Transverse colon (tissue), 4 donors: ENCODE measurements around the gene GZMA. TPM values are rescaled to one million over a fixed set of nuclear protein-coding genes. Genes with fewer than 3 reads are reported as not detected.

ENCODE experiments used
- DNase-seq: peaks from one replicate; pipeline ENCODE4 v3.0.0-alpha.2; 2019
- H3K27ac ChIP-seq, 4 donors: fragments of 200-600 bp; sonication (generic); 2 replicates each; pipeline ENCODE4 v1.5.1; 2016 to 2018; ENCODE audit warnings: inconsistent platforms in 4 of 4
- H3K27me3 ChIP-seq: fragments of 200-600 bp; sonication (generic); 2 replicates; pipeline ENCODE4 v1.5.1; 2017; ENCODE audit warnings: inconsistent platforms
- H3K36me3 ChIP-seq, 4 donors: fragments of 200-600 bp; sonication (generic); 2 replicates each; pipeline ENCODE4 v1.5.1; 2017 to 2019; ENCODE audit warnings: inconsistent platforms in 4 of 4
- H3K4me1 ChIP-seq, 4 donors: fragments of 200-600 bp; sonication (generic); 2 replicates each; pipeline ENCODE4 v1.5.1; 2017 to 2020; ENCODE audit warnings: inconsistent platforms in 4 of 4
- H3K4me3 ChIP-seq, 4 donors: fragments of 200-600 bp; sonication (generic); 1 replicate in 1 of 4; 2 replicates in 3 of 4; pipeline versions ENCODE4 v1.5.1 to v1.6.1; 2017 to 2019; ENCODE audit warnings: inconsistent platforms in 4 of 4
- H3K9me3 ChIP-seq, 2 donors: fragments of 200-600 bp; sonication (generic); 2 replicates each; pipeline ENCODE4 v1.5.1; 2017 to 2019; ENCODE audit warnings: inconsistent platforms in 2 of 2
- CTCF ChIP-seq, 5 experiments: fragments of 200-600 bp in 3 of 5; fragments of 450-650 bp in 2 of 5; sonication (generic) in 3 of 5; IDR thresholded peaks; 1 replicate in 2 of 5; 2 replicates in 3 of 5; pipeline ENCODE4 v1.5.1; 2016 to 2017; ENCODE audit warnings: antibody characterized with exemption in 5 of 5, inconsistent platforms in 3 of 5, mild to moderate bottlenecking in 2 of 5, moderate library complexity in 1 of 5
- EP300 ChIP-seq: sonication (generic); formaldehyde crosslinking; IDR thresholded peaks from one replicate; pipeline ENCODE4 v1.6.1; 2017; ENCODE audit warnings: antibody characterized with exemption, low read depth
- POLR2A ChIP-seq: fragments of 450-650 bp; IDR thresholded peaks from one replicate; pipeline ENCODE4 v1.6.1; 2016; ENCODE audit warnings: antibody characterized with exemption, mild to moderate bottlenecking, moderate library complexity
- POLR2AphosphoS5 ChIP-seq, 3 donors: sonication (generic); formaldehyde crosslinking; IDR thresholded peaks; one replicate each; pipeline ENCODE4 v1.6.1; 2016; ENCODE audit warnings: antibody characterized with exemption in 3 of 3
- WGBS, 2 donors: methylation state at CpG; one replicate each; pipeline ENCODE4 v1.1.5; 2018; ENCODE audit warnings: low coverage in 1 of 2; 5-methylcytosine and 5-hydroxymethylcytosine counted together
- in situ Hi-C, 4 donors: fragments of 200-750 bp; cut with MboI; loops; one replicate each; pipeline versions ENCODE4 v1.15.0 to v1.15.1; 2017; ENCODE audit warnings: low sequenced_read_pairs in 3 of 4, low pct_ligation_motif_present in 1 of 4, low pct_unique_long_range_greater_than_20kb in 1 of 4
- intact Hi-C: fragments of 100-400 bp; cut with DNase I; formaldehyde crosslinking; loops from one replicate; pipeline ENCODE4 v1.15.1; 2023; ENCODE audit warnings: low total_unique reads
- total RNA-seq, 4 donors: library from RNA; depleted of rRNA; stranded (reverse); fragments of >200 nt; gene quantifications; one replicate each; pipeline ENCODE4 v1.1.0, GENCODE V29; 2016

The GZMA gene
- total RNA-seq, 4 donors from 2014 or later, result 7.6 to 8.3 TPM; not detected in 2

- WGBS, 2 donors, result 54 to 65% methylated on average over 2 of the region's 2 CpGs
- in situ Hi-C loops, result no loop called here
- no peaks in the 10 kb centered on the region for H3K36me3 ChIP-seq
Measured at GRCh38 chr5:55063899-55064298, 38.5 kb upstream of the GZMA start.

DNA sequence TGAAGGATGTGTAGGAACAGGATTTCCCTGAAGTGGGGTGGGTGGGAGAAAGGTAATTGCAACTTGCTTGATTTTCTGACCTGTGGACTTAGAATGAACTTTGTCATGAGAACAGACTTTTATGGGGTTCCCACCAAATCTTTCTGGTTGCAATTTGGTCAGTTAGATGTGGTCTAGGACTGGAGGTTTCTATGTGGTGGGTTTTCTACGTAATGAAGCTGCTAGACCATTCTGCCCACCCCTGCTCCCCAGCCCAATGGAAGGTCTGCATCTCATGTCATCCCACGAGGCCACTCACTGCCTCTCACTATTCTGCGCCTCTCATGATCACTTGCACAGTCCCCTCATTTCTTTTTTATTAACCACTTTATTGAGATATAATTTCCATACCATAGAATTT is 37.9 kb upstream of the GZMA start:
- TF ChIP-seq EP300 (no peak), CTCF (IDR thresholded peaks at IDR 0.05) (no peak), POLR2AphosphoS5 (IDR thresholded peaks at IDR 0.05) (no peak), POLR2A (no peak)
- H3K36me3 ChIP-seq, result no peaks in the 10 kb centered on the region

More at GRCh38 chr5:55063899-55064298, 38.5 kb upstream of the GZMA start:
- no peak overlapping the region for H3K27ac ChIP-seq
- no peaks in the 10 kb centered on the region for H3K9me3 ChIP-seq
- DNase-seq, result no peak
- TF ChIP-seq CTCF (IDR thresholded peaks at IDR 0.05) (no peak), POLR2AphosphoS5 (IDR thresholded peaks at IDR 0.05) (no peak), POLR2A (no peak), EP300 (no peak)
- no peak overlapping the region for H3K4me3 ChIP-seq
- no peaks in the 10 kb centered on the region for H3K4me1 ChIP-seq
- intact Hi-C loops, result no loop called here
- H3K27me3 ChIP-seq, result no peaks in the 10 kb centered on the region

DNA sequence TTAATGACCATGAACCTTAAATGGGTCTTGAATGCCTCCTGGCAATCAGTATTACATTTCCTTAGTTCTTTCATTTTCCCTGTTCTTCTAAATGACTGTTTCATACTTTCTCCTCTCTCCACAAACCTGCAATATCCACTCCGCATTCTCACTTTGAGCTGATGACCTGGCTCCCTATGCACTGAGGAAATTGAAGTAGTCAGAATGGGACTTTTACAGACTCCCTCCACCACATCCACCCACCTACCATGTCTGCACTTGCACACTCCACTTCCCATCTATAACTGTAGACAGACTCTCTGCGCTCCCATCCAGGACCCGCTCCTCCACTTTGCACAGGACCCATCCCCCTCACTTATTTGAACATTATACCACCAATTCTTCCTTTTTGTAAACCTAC is 36.2 kb upstream of the GZMA start:
- Histone ChIP-seq H3K36me3 (no peaks in the 10 kb centered on the region), H3K27me3 (no peaks in the 10 kb centered on the region), H3K4me1 (no peaks in the 10 kb centered on the region), H3K9me3 (no peaks in the 10 kb centered on the region), H3K4me3 (no peak overlapping the region), H3K27ac (no peak overlapping the region)
- WGBS, 2 donors, result 86 to 98% methylated on average over 3 of the region's 3 CpGs
- in situ Hi-C loops, result no loop called here
- no peak for DNase-seq
- intact Hi-C loops, result no loop called here
- TF ChIP-seq EP300, result no peak

More for the DNA sequence above, 37.9 kb upstream of the GZMA start:
- 77 to 93% methylated on average over 2 to 3 of the region's 3 CpGs for WGBS, 2 donors
- no peak overlapping the region for H3K4me3 ChIP-seq
- H3K4me1 ChIP-seq, result no peaks in the 10 kb centered on the region
- no peaks in the 10 kb centered on the region for H3K27me3 ChIP-seq
- in situ Hi-C loops (no loop called here), intact Hi-C loops (no loop called here)
- H3K27ac ChIP-seq, result no peak overlapping the region
- no peaks in the 10 kb centered on the region for H3K9me3 ChIP-seq
- no peak for DNase-seq

DNA sequence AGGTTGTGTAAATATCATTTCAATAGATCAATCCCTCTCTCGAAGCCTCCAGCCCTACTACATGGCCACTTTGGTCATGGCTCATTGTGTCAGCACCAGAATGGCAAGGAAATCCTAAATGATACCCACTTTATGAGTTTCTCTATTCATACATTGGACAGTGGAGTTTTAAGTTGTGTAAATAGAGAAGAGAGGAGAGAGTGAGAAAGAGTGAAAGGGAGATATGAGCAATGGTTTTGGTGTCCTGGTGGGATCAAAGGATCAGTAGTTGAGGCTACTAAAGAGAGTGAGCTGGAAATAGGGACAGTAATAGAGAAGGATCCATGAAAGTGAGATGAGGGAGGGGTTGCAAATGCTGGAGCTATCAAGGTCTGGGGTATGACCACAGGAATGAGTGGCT is 31.5 kb upstream of the GZMA start:
- Histone ChIP-seq H3K4me1 (no peaks in the 10 kb centered on the region), H3K4me3 (no peak overlapping the region), H3K27me3 (no peaks in the 10 kb centered on the region), H3K36me3 (no peaks in the 10 kb centered on the region), H3K27ac (no peak overlapping the region), H3K9me3 (no peaks in the 10 kb centered on the region)
- no peak for TF ChIP-seq POLR2AphosphoS5 (IDR thresholded peaks at IDR 0.05)
- TF ChIP-seq EP300, result no peak
- TF ChIP-seq POLR2A, result no peak
- TF ChIP-seq CTCF (IDR thresholded peaks at IDR 0.05), result no peak
- WGBS, 2 donors, result 73% methylated on average over 1 of the region's 1 CpG; no CpG with 5 or more reads in 1 of the 2 donors
- DNase-seq, result no peak
- intact Hi-C loops, result no loop called here
- in situ Hi-C loops, result no loop called here

DNA sequence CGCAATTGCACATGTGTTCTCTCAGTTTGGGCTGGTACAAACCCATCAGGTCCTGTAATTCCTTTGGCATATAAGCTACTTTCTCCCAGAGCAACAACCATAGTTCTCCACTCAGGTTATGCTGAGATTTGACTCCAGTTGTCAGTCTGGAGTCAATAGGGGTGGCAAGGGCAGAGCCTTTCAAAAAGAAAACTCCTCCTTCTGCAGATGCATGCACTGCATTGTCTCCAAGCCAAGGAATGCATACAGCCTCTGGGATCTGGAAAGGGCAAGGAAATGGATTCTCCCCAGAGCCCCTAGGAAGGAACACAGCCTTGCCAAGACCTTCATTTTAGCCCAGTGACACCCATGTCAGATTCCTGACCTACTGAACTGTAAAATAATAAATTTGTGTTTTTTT is 31.0 kb upstream of the GZMA start:
- Histone ChIP-seq H3K4me1 (no peaks in the 10 kb centered on the region), H3K27me3 (no peaks in the 10 kb centered on the region), H3K27ac (no peak overlapping the region), H3K9me3 (no peaks in the 10 kb centered on the region), H3K4me3 (no peak overlapping the region), H3K36me3 (no peaks in the 10 kb centered on the region)
- in situ Hi-C loops (no loop called here), intact Hi-C loops (no loop called here)
- TF ChIP-seq POLR2A, result no peak
- DNase-seq, result no peak
- 100% methylated on average over 1 of the region's 1 CpG for WGBS, 2 donors
